HepG2 (cell line): ENCODE measurements around the gene CENPW. TPM values are rescaled to one million over a fixed set of nuclear protein-coding genes. Genes with fewer than 3 reads are reported as not detected.

Experiments
- EEA1 ChIP-seq: sonication (generic); formaldehyde crosslinking; IDR thresholded peaks from 2 replicates; pipeline ENCODE4 v1.5.1; 2020; ENCODE audit warnings: mild to moderate bottlenecking, missing genetic modification reagents, borderline replicate concordance
- ELF3 ChIP-seq: IDR thresholded peaks from 2 replicates; pipeline ENCODE4 v1.6.1; 2016; ENCODE audit warnings: missing genetic modification reagents, missing compliant biosample characterization
- ELK4 ChIP-seq: sonication (generic); formaldehyde crosslinking; IDR thresholded peaks from 2 replicates; pipeline ENCODE4 v1.9.0; 2021; ENCODE audit warnings: missing genetic modification reagents, borderline replicate concordance
- FOXK1 ChIP-seq: sonication (generic); formaldehyde crosslinking; IDR thresholded peaks from 2 replicates; pipeline ENCODE4 v1.4.0; 2020; ENCODE audit warnings: low read depth, missing genetic modification reagents, borderline replicate concordance
- HNF4G ChIP-seq, 2 experiments: sonication (generic) in 1 of 2; formaldehyde crosslinking in 1 of 2; IDR thresholded peaks; 2 replicates each; pipeline versions ENCODE4 v1.4.0 to v1.6.1; 2011 to 2020; ENCODE audit warnings: borderline replicate concordance in 2 of 2, low read depth in 2 of 2, mild to moderate bottlenecking in 2 of 2, low read length in 1 of 2, missing genetic modification reagents in 1 of 2, moderate library complexity in 1 of 2
- KMT2B ChIP-seq: IDR thresholded peaks from 2 replicates; pipeline ENCODE4 v1.6.1; 2016; ENCODE audit warnings: missing genetic modification reagents, missing compliant biosample characterization
- LBX2 ChIP-seq: sonication (generic); formaldehyde crosslinking; IDR thresholded peaks from 2 replicates; pipeline ENCODE4 v1.5.0; 2020; ENCODE audit warnings: missing genetic modification reagents, mild to moderate bottlenecking, borderline replicate concordance
- RAD21 ChIP-seq: fragments of 450-650 bp; formaldehyde crosslinking; IDR thresholded peaks from 2 replicates; pipeline ENCODE4 v1.5.0; 2020; ENCODE audit warnings: mild to moderate bottlenecking
- RARA ChIP-seq: IDR thresholded peaks from 2 replicates; pipeline ENCODE4 v1.6.1; 2016; ENCODE audit warnings: missing genetic modification reagents, missing compliant biosample characterization
- SRF ChIP-seq: IDR thresholded peaks from 2 replicates; pipeline ENCODE4 v1.6.1; 2011; ENCODE audit warnings: mild to moderate bottlenecking, low read depth, low read length, moderate library complexity
- ZNF12 ChIP-seq: sonication (generic); formaldehyde crosslinking; IDR thresholded peaks from 2 replicates; pipeline ENCODE4 v1.5.0; 2020; ENCODE audit warnings: missing genetic modification reagents
- ZNF138 ChIP-seq: sonication (generic); formaldehyde crosslinking; IDR thresholded peaks from 2 replicates; pipeline ENCODE4 v1.5.0; 2020; ENCODE audit warnings: mild to moderate bottlenecking, low read depth, missing genetic modification reagents
- ZNF362 ChIP-seq: sonication (generic); formaldehyde crosslinking; IDR thresholded peaks from 2 replicates; pipeline ENCODE4 v1.4.0; 2020; ENCODE audit warnings: missing genetic modification reagents, mild to moderate bottlenecking, borderline replicate concordance
- ZNF557 ChIP-seq: sonication (generic); formaldehyde crosslinking; IDR thresholded peaks from 2 replicates; pipeline ENCODE4 v1.4.0; 2020; ENCODE audit warnings: missing genetic modification reagents
- ZNF569 ChIP-seq: sonication (generic); formaldehyde crosslinking; IDR thresholded peaks from 2 replicates; pipeline ENCODE4 v1.5.0; 2020; ENCODE audit warnings: mild to moderate bottlenecking, missing genetic modification reagents, moderate library complexity, borderline replicate concordance
- ZNF704 ChIP-seq: sonication (generic); formaldehyde crosslinking; IDR thresholded peaks from 2 replicates; pipeline ENCODE4 v1.8.1; 2023; ENCODE audit warnings: mild to moderate bottlenecking, inconsistent platforms, moderate library complexity, missing genetic modification reagents, borderline replicate concordance
- ZNF737 ChIP-seq: sonication (generic); formaldehyde crosslinking; IDR thresholded peaks from 2 replicates; pipeline ENCODE4 v1.5.0; 2020; ENCODE audit warnings: missing genetic modification reagents, mild to moderate bottlenecking, borderline replicate concordance
- ZNF772 ChIP-seq: sonication (generic); formaldehyde crosslinking; IDR thresholded peaks from 2 replicates; pipeline ENCODE4 v1.5.0; 2020; ENCODE audit warnings: mild to moderate bottlenecking, missing genetic modification reagents
- ZNF800 ChIP-seq: sonication (generic); formaldehyde crosslinking; IDR thresholded peaks from 2 replicates; pipeline ENCODE4 v1.4.0; 2020; ENCODE audit warnings: missing genetic modification reagents
- ZSCAN31 ChIP-seq: sonication (generic); formaldehyde crosslinking; IDR thresholded peaks from 2 replicates; pipeline ENCODE4 v1.5.0; 2020; ENCODE audit warnings: low read depth, mild to moderate bottlenecking, missing genetic modification reagents
- polyA plus RNA-seq, 8 experiments: library from polyadenylated mRNA; depleted of rRNA in 3 of 8; stranded (reverse) in 7 of 8; unstranded in 1 of 8; fragments of >200 nt; fragmentation: Illumina TruSeq in 4 of 8; extraction: Trizol in 4 of 8; gene quantifications; 2 replicates each; pipeline versions ENCODE4 v1.2.1 to v1.2.3, GENCODE V29; 2011 to 2016; ENCODE audit warnings: low read depth in 4 of 8, missing spikeins in 1 of 8, mixed read lengths in 1 of 8; ENCODE audit not compliant: insufficient read depth in 1 of 8
- total RNA-seq, 5 experiments: library from RNA; depleted of rRNA; stranded (reverse); fragments of >200 nt; fragmentation: Illumina TruSeq; extraction: Trizol; gene quantifications; 2 replicates each; pipeline ENCODE4 v1.2.3, GENCODE V29; 2016; ENCODE audit warnings: low read depth in 1 of 5

Gene CENPW
- total and polyA plus RNA-seq, 2 of the 13 experiments (the other 11 are each of a cell fraction or from before 2014, with no cell fraction given): 8.6 to 94.7 TPM

GRCh38 chr6:126339796-126340609, at the start of gene CENPW (continued):
- peak; percentile 53 for TF ChIP-seq ZNF800 (CRISPR knock-in tag)
- no peak; the same call in 1 of the 2 replicates for TF ChIP-seq ZSCAN31
- peak; percentile 77; the same call in 1 of the 2 replicates for TF ChIP-seq FOXK1
- TF ChIP-seq ELF3 (CRISPR knock-in tag): peak; percentile 33; the same call in 1 of the 2 replicates
- no peak for TF ChIP-seq RARA (CRISPR knock-in tag)
- TF ChIP-seq RAD21: peak; percentile 25; the same call in 1 of the 2 replicates
- TF ChIP-seq EEA1 (CRISPR knock-in tag): no peak
- TF ChIP-seq ZNF569 (CRISPR knock-in tag): no peak
- TF ChIP-seq ZNF12 (CRISPR knock-in tag): no peak
- TF ChIP-seq ZNF362 (CRISPR knock-in tag): peak; percentile 52; the same call in 1 of the 2 replicates
- no peak for TF ChIP-seq HNF4G (IDR thresholded peaks at IDR 0.05; ENCODE audit: borderline replicate concordance, low read depth, low read length)
- no peak for TF ChIP-seq HNF4G (CRISPR knock-in tag; IDR thresholded peaks at IDR 0.05; ENCODE audit: borderline replicate concordance, low read depth)
- TF ChIP-seq ELK4 (CRISPR knock-in tag): 0 out of 2 replicates have a peak, but pooled peaks have one; percentile 49
- TF ChIP-seq ZNF557: no peak
- TF ChIP-seq KMT2B: peak; percentile 99
- no peak for TF ChIP-seq LBX2 (CRISPR knock-in tag)
- no peak; the same call in 1 of the 2 replicates for TF ChIP-seq ZNF704
- peak; percentile 82 for TF ChIP-seq SRF
- TF ChIP-seq ZNF772: peak; percentile 30; the same call in 1 of the 2 replicates
- TF ChIP-seq ZNF138 (CRISPR knock-in tag): no peak
- no peak for TF ChIP-seq ZNF737 (CRISPR knock-in tag)
